T-helper 2 cell (primary cell): ENCODE data around the gene TCF20.
A peak's percentile ranks its signal among the peaks of the same experiment; 100 is the strongest.

ENCODE experiments used
- DNase-seq, 5 experiments: peaks; one replicate each; pipeline versions ENCODE4 v3.0.0 to v3.0.0-alpha.2; 2012 to 2022
- total RNA-seq, 2 donors: gene quantifications; one replicate each; lab custom pipeline; 2026; lab: John Stamatoyannopoulos, UW

Gene TCF20
- 167 to 173 reads per million in 2 donors for total RNA-seq

GRCh38 chr22:42270510-42271190 is at the start of gene TCF20:
TSS of gene TCF20 (minus strand) at chr22:42270653. CDS start at chr22:42215305, 55,348 bp downstream.
- DNase-seq = peak; percentile 61 to 88 (median 70)

DNA sequence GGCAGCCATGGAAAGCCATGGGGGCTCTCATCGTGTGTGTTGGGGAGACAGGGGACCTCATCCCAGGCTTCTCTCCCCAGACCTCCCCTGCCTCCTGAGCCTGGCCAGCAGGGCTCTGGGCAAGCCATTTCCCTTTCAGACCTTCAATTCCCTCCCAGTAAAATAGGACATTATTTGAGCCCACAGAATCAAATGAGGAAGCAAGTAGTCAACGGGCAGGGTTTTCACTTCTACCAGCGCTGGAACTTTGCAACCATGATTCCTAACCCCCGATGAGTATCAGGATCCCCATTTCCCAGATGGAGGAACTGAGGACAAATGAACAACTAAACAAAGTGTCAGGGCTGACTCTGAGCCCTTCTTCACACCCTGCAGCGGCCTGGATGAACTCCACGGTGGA is 48.9 kb upstream of the TCF20 start:
- no peak for DNase-seq

GRCh38 chr22:42318967-42319366 is 48.5 kb upstream of the TCF20 start:
- no peak for DNase-seq

- no peak for DNase-seq
Observed at GRCh38 chr22:42317691-42318547, 47.5 kb upstream of the TCF20 start.

DNA sequence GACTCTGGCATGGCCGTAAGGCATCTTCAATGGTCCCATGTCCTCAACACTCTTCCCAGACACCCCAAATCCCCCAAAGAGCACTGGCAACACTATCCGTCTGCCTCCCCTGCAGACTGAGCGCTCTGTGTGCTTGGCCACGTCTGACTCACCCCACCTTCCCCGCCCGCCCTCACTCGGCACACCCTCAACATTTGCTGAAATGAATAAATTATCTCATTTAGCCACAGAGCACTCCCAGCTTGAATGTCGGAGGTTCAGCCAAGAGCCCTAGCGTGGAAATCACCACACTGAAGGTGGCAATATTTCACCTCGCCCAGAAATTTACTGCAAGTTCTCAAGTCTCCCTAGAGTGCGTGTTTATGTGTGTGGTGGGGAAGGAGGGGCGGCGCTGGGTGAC is 46.6 kb upstream of the TCF20 start:
- DNase-seq = peak in 2 of 5 experiments; percentile 13 to 70

GRCh38 chr22:42315392-42315756 is 44.9 kb upstream of the TCF20 start:
- DNase-seq = no peak

DNA sequence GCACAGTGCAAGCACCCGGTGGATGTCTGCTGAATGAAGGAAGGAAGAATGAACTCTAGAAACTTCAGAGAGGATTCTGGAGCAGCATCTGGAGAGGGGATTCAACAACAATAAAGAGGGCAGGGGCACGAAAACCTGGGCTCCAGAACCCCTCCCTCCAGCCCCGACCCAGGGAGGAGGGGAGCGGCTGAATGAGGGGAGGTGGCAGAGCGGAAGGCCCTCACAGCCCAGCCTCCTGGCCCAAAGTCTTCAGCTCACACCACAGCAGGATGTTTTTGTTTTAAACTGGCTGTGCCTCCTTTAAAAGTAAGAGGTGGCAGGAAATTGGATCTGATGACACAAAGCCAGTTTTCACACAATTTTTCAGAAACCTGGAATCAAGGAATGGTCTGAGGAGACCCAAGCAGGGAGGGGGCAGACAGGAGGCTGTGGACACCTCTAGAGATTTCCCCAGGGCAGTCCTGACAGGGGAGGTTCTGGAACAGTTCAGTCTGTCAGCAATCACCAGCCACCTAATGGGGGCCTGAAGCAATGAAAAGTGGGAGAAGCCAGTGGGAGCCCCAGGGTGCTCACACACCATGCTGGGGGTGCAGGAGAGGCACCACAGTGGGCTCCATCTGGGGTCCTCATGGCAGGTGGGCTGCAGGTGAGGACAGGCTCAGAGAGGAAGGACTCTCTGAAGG is 44.4 kb upstream of the TCF20 start:
- DNase-seq = peak in 1 of 5 experiments; percentile 33

DNA sequence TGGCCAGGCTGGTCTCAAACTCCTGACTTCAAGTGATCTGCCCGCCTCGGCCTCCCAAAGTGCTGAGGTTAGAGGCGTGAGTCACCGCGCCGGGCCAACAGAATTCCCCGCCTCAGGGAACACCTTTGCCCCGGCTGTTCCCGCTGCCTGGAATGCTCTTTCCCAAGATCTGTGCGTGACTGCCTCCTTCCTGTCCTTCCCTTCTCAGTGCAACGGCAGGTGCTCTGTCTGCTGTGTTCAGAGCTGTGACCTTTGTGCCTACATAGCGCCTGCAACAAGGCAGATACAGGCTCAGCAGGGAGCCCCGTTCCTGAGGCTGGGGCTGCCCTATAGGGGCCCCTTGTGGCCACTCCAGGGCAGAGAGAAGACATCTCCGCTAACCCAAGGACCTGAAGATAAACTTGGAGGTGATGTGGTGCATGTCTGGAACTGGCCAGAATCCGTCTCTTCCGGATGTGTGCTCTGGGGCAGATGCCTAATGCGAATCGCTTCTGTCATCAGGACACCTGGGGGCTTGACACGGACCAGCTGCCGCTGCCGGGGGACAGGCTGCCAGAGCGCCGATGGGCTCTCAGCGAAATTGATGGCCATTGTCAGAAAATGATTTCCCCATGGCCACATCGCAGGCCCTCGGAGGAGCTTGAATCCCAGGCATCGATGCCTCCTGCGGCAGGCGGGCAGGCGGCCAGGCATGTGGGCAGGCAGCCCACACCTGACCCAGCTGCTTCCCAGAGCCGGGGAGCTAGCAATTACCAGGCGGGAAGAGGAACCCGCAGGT is 43.5 kb upstream of the TCF20 start:
- peak in 2 of 5 experiments; percentile 32 to 69 for DNase-seq

DNA sequence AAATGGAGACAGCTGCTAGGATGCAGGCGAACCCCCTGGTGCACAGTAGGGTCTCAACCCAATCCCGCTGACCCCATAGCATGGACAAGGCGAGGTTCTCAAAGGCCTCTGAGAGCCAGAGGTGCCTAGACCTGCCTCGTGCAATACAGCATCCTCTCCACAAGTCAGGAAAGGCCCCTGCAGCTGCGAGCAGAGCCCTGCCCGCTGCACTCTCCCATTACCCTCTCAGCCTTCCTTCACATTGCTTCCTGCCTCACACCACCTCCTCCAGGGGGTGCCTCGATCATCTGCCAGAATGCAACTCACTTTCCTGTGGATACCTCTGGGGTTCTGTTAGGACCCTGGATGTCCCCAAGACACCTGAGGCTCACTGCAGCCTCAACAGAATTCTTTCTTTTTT is 42.8 kb upstream of the TCF20 start:
- no peak for DNase-seq

GRCh38 chr22:42310291-42311015 is 40.0 kb upstream of the TCF20 start:
- no peak for DNase-seq

GRCh38 chr22:42309865-42310264 is 39.4 kb upstream of the TCF20 start:
- no peak for DNase-seq

- DNase-seq = no peak
Observed at GRCh38 chr22:42308892-42309468, 38.5 kb upstream of the TCF20 start.

- no peak for DNase-seq
Observed at GRCh38 chr22:42307806-42308563, 37.5 kb upstream of the TCF20 start.

DNA sequence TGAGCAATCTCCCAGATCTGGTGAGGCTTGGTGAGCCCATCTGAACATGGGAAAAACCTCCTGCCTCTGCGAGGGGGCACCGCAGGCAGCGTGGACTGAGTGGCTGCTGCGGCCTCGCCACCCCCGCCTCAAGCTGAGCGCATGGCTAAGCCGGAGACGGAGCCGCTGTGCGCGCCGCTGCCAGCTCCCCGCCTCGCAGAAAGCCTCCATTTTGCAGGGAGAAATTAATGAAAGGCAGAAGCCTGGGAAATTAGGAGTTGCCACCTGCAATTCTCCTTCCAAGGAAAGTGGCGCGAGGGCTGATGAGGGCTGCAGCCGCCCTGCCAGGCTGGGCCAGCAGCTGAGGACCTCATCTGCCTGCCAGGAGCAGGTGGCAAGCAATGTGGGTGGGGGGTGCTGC is 35.6 kb upstream of the TCF20 start:
- no peak for DNase-seq

DNA sequence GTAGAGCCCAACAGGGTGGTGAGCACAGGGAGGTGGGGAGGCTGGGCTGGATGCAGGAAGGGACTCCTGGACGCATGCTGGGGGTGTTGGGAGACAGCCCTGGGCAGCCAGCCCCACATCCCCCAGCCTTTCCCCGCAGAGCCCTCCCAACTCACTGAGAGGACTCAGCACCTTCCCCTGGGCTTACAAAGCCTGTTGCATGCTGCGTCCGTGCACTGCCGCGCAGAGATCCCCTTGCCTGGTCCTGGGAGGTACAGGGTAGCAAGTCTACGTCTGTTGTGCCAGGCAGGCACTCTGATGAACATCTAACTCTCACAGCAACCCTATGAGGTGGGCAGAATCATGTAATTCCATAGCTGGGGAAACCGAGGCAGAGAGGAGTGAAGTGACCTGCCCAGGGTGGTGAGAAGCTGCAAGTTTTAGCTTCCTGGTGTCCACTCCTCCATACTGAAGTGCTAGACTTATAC is 33.9 kb upstream of the TCF20 start:
- DNase-seq = no peak

- no peak for DNase-seq
Observed at GRCh38 chr22:42303396-42304323, 33.2 kb upstream of the TCF20 start.

- no peak for DNase-seq
Observed at GRCh38 chr22:42301742-42302102, 31.3 kb upstream of the TCF20 start.

- no peak for DNase-seq
Observed at GRCh38 chr22:42301077-42301741, 30.8 kb upstream of the TCF20 start.
